Stomach (tissue), 9 donors: Measurements from ENCODE around the gene TRDN. TPM values are rescaled to one million over a fixed set of nuclear protein-coding genes. Genes with fewer than 3 reads are reported as not detected.

Source experiments
- DNase-seq, 2 donors: peaks; one replicate each; pipeline versions ENCODE4 v3.0.0 to v3.0.0-alpha.2; 2013 to 2019
- H3K27ac ChIP-seq, 5 donors: fragments of 200-600 bp in 4 of 5; sonication (generic) in 4 of 5; one replicate each; pipeline ENCODE4 v1.5.1; 2013 to 2019; ENCODE audit warnings: mild to moderate bottlenecking in 1 of 5, moderate library complexity in 1 of 5
- H3K27me3 ChIP-seq, 3 donors: fragments of 200-600 bp; sonication (generic); one replicate each; pipeline ENCODE4 v1.5.1; 2017 to 2019; ENCODE audit warnings: mixed run types in 1 of 3
- H3K36me3 ChIP-seq, 4 donors: fragments of 200-600 bp; sonication (generic); 1 replicate in 3 of 4; 2 replicates in 1 of 4; pipeline ENCODE4 v1.5.1; 2016 to 2019
- H3K4me1 ChIP-seq, 4 donors: fragments of 200-600 bp; sonication (generic); one replicate each; pipeline ENCODE4 v1.5.1; 2016 to 2019
- H3K4me3 ChIP-seq, 4 donors: fragments of 200-600 bp; sonication (generic) in 3 of 4; one replicate each; pipeline ENCODE4 v1.5.1; 2016 to 2019; ENCODE audit warnings: mild to moderate bottlenecking in 1 of 4
- H3K9me3 ChIP-seq, 4 donors: fragments of 200-600 bp; sonication (generic); one replicate each; pipeline ENCODE4 v1.5.1; 2016 to 2019
- EP300 ChIP-seq: sonication (generic); formaldehyde crosslinking; IDR thresholded peaks from one replicate; pipeline ENCODE4 v1.6.1; 2017; ENCODE audit warnings: antibody characterized with exemption
- POLR2A ChIP-seq, 4 donors: fragments of 450-650 bp; IDR thresholded peaks; one replicate each; pipeline ENCODE4 v1.6.1; 2016; ENCODE audit warnings: antibody characterized with exemption in 4 of 4, control low read depth in 2 of 4, mild to moderate bottlenecking in 1 of 4, moderate library complexity in 1 of 4
- POLR2AphosphoS5 ChIP-seq, 3 donors: sonication (generic); formaldehyde crosslinking; IDR thresholded peaks; one replicate each; pipeline ENCODE4 v1.6.1; 2016; ENCODE audit warnings: antibody characterized with exemption in 3 of 3
- WGBS, 5 donors: extraction: QIAGEN DNeasy Blood & Tissue Kit in 3 of 5; methylation state at CpG; one replicate each; pipeline versions ENCODE4 v1.1.5 to v1.1.7; 2013 to 2018; 5-methylcytosine and 5-hydroxymethylcytosine counted together
- intact Hi-C: fragments of 100-400 bp; cut with DNase I; formaldehyde crosslinking; loops from one replicate; pipeline ENCODE4 v1.15.1; 2023; ENCODE audit warnings: low total_unique reads
- polyA plus RNA-seq, 3 donors: library from polyadenylated mRNA; stranded (reverse); fragments of 200-250 nt; gene quantifications; one replicate each; pipeline ENCODE4 v1.2.3, GENCODE V29; 2013
- total RNA-seq, 5 donors: library from RNA; depleted of rRNA; stranded (reverse); fragments of >200 nt; gene quantifications; one replicate each; pipeline versions ENCODE4 v1.1.0 to v1.2.3, GENCODE V29; 2014 to 2016
- TF ChIP-seq, protein P1 (sequence below), 7 experiments: fragments of 450-650 bp in 4 of 7; fragments of 200-600 bp in 3 of 7; sonication (generic) in 3 of 7; IDR thresholded peaks; one replicate each; pipeline ENCODE4 v1.5.1; 2016 to 2019; ENCODE audit warnings: antibody characterized with exemption in 7 of 7, control low read depth in 2 of 7, mild to moderate bottlenecking in 1 of 7
- donor health status: healthy with polysubstance abuse.
- donor health status: Bipolar disorder and iron deficiency.
- donor health status: healthy.

TRDN gene
- total and polyA plus RNA-seq, 8 donors, result 0.18 to 2.4 TPM; not detected in 6

- no peaks in the 10 kb centered on the region for H3K9me3 ChIP-seq
- H3K36me3 ChIP-seq, result no peaks in the 10 kb centered on the region
- no peak for DNase-seq
- no peaks in the 10 kb centered on the region for H3K4me1 ChIP-seq
- TF ChIP-seq, protein P1, sequence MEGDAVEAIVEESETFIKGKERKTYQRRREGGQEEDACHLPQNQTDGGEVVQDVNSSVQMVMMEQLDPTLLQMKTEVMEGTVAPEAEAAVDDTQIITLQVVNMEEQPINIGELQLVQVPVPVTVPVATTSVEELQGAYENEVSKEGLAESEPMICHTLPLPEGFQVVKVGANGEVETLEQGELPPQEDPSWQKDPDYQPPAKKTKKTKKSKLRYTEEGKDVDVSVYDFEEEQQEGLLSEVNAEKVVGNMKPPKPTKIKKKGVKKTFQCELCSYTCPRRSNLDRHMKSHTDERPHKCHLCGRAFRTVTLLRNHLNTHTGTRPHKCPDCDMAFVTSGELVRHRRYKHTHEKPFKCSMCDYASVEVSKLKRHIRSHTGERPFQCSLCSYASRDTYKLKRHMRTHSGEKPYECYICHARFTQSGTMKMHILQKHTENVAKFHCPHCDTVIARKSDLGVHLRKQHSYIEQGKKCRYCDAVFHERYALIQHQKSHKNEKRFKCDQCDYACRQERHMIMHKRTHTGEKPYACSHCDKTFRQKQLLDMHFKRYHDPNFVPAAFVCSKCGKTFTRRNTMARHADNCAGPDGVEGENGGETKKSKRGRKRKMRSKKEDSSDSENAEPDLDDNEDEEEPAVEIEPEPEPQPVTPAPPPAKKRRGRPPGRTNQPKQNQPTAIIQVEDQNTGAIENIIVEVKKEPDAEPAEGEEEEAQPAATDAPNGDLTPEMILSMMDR (IDR thresholded peaks at IDR 0.05), result no peak
- TF ChIP-seq POLR2AphosphoS5 (IDR thresholded peaks at IDR 0.05), result no peak
- TF ChIP-seq POLR2A (IDR thresholded peaks at IDR 0.05), result no peak
- TF ChIP-seq EP300, result no peak
- H3K27me3 ChIP-seq, result no peaks in the 10 kb centered on the region
- no peak overlapping the region for H3K27ac ChIP-seq
- H3K4me3 ChIP-seq, result no peak overlapping the region
- intact Hi-C loops, result no loop called here
Measured at GRCh38 chr6:123619156-123619555, 17.6 kb downstream of the TRDN start.

GRCh38 chr6:123616942-123617341 is 19.8 kb downstream of the TRDN start:
- no peak for DNase-seq
- intact Hi-C loops, result no loop called here
- Histone ChIP-seq H3K27ac (no peak overlapping the region), H3K4me1 (no peaks in the 10 kb centered on the region), H3K36me3 (no peaks in the 10 kb centered on the region), H3K9me3 (no peaks in the 10 kb centered on the region), H3K27me3 (no peaks in the 10 kb centered on the region), H3K4me3 (no peak overlapping the region)
- 53 to 64% (median 58%) methylated on average over 3 of the region's 3 CpGs for WGBS, 5 donors
- TF ChIP-seq POLR2AphosphoS5 (IDR thresholded peaks at IDR 0.05), result no peak
- no peak for TF ChIP-seq POLR2A (IDR thresholded peaks at IDR 0.05)
- TF ChIP-seq EP300, result no peak
- TF ChIP-seq, protein P1 (IDR thresholded peaks at IDR 0.05), result no peak

- H3K4me3 ChIP-seq, result no peak overlapping the region
- H3K36me3 ChIP-seq, result no peaks in the 10 kb centered on the region
- no peaks in the 10 kb centered on the region for H3K4me1 ChIP-seq
- DNase-seq, result no peak
- no peak for TF ChIP-seq EP300
- TF ChIP-seq, protein P1 (IDR thresholded peaks at IDR 0.05), result no peak
- TF ChIP-seq POLR2AphosphoS5 (IDR thresholded peaks at IDR 0.05), result no peak
- TF ChIP-seq POLR2A (IDR thresholded peaks at IDR 0.05), result no peak
- no peaks in the 10 kb centered on the region for H3K9me3 ChIP-seq
- 62 to 70% (median 68%) methylated on average over 5 of the region's 5 CpGs for WGBS, 5 donors
- no peak overlapping the region for H3K27ac ChIP-seq
- intact Hi-C loops, result no loop called here
- H3K27me3 ChIP-seq, result no peaks in the 10 kb centered on the region
Measured at GRCh38 chr6:123616016-123616415, 20.7 kb downstream of the TRDN start.

GRCh38 chr6:123610779-123611178 is 26.0 kb downstream of the TRDN start:
- Histone ChIP-seq H3K27me3 (no peaks in the 10 kb centered on the region), H3K36me3 (no peaks in the 10 kb centered on the region), H3K4me3 (no peak overlapping the region), H3K27ac (no peak overlapping the region), H3K9me3 (no peaks in the 10 kb centered on the region), H3K4me1 (no peaks in the 10 kb centered on the region)
- TF ChIP-seq POLR2AphosphoS5 (IDR thresholded peaks at IDR 0.05), result no peak
- TF ChIP-seq, protein P1 (IDR thresholded peaks at IDR 0.05), result no peak
- no peak for DNase-seq
- intact Hi-C loops, result no loop called here

DNA sequence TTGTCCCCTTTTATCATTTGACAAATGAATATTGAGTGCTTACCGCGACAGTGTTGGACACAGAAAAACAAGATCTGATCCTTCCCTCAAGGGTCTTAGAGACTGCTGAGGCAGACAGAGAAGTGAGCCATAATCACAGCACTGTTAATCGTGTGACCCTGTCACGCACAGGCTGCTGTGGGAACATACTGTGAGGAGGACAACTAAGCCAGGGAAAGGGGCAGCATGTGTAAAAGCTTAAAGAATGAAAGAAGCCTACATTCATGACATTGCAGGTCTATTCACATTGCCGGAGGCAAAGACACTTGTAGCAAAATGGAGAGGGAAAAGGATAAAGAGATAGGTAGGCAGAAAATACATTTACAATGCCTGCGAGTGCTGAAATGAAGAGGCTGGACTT is 32.7 kb downstream of the TRDN start:
- H3K27me3 ChIP-seq, result no peaks in the 10 kb centered on the region
- no peak for TF ChIP-seq POLR2A (IDR thresholded peaks at IDR 0.05)
- TF ChIP-seq POLR2AphosphoS5 (IDR thresholded peaks at IDR 0.05), result no peak
- WGBS, 5 donors, result 40 to 61% (median 46%) methylated on average over 6 of the region's 6 CpGs
- no peaks in the 10 kb centered on the region for H3K4me1 ChIP-seq
- H3K27ac ChIP-seq, result no peak overlapping the region
- no peaks in the 10 kb centered on the region for H3K9me3 ChIP-seq
- H3K4me3 ChIP-seq, result no peak overlapping the region
- intact Hi-C loops, result no loop called here
- no peak for DNase-seq
- H3K36me3 ChIP-seq, result no peaks in the 10 kb centered on the region
